Measurements from ENCODE around the gene PLPP6.
"Not testable (repeated sequence)": the region's sequence is repeated elsewhere in the genome, so short reads cannot be mapped to it uniquely, and the experiment has no call there.

Gene PLPP6

DNA sequence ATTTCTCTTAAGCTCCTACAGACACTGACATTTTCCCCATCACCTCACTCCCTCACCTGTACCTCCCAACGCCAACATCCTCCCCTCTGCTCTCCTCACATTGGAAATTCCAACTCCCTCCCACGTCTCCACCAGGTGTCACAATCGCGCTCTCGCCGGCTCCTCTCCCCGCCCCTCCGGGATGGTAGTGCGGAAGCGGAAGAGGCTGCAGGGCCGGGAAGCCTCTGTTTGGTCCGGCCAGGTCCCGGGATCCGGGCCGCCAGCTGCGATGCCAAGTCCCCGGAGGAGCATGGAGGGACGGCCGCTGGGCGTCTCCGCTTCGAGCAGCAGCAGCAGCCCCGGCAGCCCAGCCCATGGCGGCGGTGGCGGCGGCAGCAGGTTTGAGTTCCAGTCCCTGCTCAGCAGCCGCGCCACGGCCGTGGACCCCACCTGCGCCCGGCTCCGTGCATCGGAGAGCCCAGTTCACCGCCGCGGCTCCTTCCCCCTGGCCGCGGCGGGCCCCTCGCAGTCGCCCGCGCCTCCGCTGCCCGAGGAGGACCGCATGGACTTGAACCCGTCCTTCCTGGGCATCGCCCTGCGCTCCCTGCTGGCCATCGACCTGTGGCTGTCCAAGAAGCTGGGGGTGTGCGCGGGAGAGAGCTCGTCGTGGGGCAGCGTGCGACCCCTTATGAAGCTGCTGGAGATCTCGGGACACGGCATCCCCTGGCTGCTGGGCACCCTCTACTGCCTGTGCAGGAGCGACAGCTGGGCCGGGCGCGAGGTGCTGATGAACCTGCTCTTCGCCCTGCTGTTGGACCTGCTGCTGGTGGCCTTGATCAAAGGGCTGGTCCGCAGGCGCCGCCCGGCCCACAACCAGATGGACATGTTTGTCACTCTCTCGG lies at the start of gene PLPP6:
Gene PLPP6, plus strand, starts transcription at position 187 of the 881 bp plus-strand sequence. Its CDS starts 82 bp downstream, at position 269.
- DNase-seq, result peak; percentile 78

GRCh38 chr9:4614627-4615026 lies 47.5 kb upstream of the PLPP6 start:
- DNase-seq, result no peak

GRCh38 chr9:4615251-4615650 lies 46.8 kb upstream of the PLPP6 start:
- peak; percentile 55 for DNase-seq

DNA sequence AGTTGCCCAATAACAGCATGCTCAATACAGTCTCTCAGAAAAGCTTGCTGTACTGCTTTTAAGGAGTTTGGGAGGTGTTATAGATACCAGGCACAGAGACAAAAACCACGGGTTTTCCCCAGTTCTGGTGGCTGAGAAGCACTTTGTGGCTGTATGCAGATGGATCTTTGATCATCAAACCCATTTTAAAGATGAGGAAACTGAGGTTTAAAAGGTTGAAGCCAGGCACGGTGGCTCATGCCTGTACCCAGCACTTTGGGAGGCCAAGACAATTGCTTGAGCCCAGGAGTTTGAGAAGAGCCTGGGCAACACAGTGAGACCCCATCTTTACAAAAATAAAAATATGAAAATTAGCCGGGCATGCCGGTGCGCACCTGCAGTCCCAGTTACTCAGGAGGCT lies 46.3 kb upstream of the PLPP6 start:
- no peak for DNase-seq

DNA sequence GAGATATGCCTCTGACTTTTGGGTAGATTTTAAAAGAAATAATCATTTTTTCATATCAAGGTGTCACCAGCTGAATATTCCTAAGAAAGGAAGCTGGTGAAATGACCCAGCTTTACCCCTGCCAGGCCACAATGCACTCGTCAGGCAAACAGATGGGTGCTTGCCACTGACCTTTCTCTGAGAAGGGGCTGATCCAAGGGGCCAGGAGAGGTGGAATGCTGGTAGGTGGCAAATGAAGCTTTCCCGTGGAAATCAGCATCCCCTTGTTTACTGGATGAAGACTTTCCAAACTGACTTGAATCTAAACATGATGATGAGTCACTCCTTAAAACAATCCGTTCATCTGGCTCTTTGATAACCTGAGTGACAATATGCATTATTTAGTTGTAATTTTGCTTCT lies 44.3 kb upstream of the PLPP6 start:
- DNase-seq, result no peak

DNA sequence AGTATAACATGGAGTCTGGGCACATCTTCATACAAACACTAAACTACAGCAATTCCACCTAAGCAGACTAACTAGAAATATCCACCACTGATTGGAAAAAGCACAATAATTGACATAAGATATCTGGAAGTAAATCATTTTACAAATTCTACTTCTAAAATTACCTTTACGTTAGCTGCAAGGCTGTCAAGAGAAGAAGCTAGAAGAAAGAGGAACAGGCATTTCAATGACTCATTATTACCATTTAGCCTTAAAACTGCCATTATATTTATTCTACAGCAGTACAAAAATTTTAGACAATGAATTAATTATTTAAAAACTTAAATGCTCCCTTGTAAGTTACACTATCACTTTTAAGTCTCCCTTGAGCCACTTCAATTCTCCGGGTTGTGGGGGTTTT lies 43.4 kb upstream of the PLPP6 start:
- DNase-seq, result no peak

DNA sequence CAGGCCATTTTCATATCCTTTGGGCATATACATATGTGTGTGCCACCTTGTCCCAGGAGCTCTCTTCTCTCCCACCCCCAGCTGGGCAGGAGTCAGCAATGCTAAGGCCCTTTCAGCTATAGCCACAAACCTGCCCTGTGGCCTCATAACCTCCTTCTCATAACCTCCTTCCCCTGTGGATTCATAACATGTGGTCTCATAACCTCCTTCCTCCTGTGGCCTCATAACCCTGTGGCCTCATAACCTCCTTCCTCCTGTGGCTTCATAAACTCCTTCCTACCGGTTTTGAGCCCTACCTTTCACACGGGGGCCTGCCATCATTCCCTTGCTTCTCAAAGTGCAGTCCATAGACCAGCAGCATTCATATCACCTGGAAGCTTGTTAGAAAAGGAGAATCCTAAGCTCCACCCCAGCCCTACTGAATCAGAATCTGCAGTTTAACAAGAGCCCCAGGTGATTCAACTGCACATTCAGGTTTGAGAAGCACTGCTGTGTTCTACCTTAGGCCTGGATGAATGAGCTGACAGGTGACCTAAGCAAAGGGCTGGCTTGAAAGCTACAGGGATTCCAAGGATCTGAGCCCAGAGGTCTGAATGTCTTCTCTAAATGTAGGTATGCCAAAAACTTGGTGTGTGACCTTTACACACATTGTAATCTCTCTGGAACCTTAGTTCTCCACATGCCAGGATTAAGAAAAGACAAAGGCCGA lies 41.9 kb upstream of the PLPP6 start:
- no peak for DNase-seq

GRCh38 chr9:4620881-4621555 lies 41.1 kb upstream of the PLPP6 start:
- DNase-seq, result peak; percentile 34

DNA sequence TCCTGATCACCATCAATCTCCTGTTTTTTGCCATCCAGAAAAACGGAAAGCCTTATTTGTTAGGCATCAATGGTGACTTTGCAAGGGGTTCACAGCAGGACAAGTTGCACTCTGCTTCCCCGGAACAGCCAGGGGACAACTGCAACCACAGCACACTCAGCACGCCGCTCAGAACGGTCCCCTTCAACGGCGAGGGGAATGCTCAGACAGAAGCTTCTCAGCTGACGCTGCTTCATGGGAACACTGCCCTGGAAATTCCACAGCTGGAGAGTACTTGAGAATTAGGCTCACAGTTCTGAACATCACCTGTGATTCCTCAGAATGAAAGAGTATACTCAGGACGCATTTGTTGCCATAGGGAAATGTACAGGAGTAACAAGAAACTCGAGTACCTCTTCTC lies 40.1 kb upstream of the PLPP6 start:
- DNase-seq, result no peak

GRCh38 chr9:4630836-4631235 lies 31.3 kb upstream of the PLPP6 start:
- peak; percentile 55 for DNase-seq

GRCh38 chr9:4638968-4639367 lies 23.1 kb upstream of the PLPP6 start:
- no peak for DNase-seq

- DNase-seq, result no peak
These were observed 22.7 kb upstream of the PLPP6 start for GRCh38 chr9:4639420-4639819.

DNA sequence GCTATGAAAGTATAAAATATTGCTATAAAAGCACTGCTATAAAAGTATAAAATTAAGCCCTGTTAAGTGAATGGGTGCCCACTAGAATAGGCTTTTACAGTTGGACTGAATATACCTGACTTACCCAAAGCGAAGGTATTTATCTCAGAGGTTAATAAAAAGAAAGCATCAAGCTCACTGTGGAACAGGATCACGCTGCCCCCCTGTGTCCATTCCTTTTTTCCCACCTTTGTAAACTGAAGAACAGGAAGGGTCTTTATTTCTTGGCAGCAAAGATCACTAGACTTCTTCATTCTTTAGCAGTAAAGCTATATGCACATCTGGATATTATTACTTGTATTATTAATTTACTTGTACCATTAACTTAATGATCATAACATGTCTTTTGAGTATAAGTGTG lies 22.1 kb upstream of the PLPP6 start:
- DNase-seq, result peak; percentile 12

DNA sequence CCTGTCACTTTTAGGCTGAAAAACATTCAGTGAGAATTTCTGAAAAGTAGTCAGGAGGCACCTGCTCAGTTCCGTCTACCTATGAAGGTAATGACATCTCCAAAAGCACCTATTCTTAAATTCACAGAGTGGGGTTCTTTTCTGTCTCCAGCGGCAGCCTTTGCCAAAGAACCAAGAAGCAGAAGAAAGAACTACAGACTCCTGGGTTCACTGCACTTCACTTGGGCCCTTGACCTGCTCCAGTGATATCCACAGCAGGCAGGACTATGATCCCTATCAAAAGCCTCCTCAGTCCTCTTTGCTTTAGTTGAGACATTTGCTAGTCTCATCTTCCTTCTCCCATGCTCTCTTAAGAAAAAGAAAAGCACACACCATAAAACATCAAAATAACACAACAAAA lies 19.7 kb upstream of the PLPP6 start:
- no peak for DNase-seq

DNA sequence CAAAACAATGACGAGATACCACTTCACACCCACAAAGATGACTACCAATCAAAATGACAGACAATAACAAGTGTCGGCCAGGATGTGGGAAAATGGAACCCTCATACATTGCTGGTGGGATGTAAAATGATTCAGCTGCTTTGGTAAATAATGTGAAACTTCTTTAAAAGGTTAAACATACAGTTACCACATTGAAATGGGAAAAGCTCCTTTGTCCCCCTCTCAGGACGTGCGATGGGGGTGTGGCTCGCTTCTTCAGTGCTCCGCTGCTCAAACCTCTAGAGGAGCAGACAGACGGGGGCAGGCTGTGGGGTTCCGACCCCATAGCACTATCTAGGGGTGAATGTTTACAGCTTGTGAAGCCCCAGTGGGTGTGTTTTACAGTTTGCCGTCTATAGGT lies 8.0 kb upstream of the PLPP6 start:
- DNase-seq, result no peak

- no peak for DNase-seq
These were observed 7.6 kb upstream of the PLPP6 start for GRCh38 chr9:4654538-4654937.

DNA sequence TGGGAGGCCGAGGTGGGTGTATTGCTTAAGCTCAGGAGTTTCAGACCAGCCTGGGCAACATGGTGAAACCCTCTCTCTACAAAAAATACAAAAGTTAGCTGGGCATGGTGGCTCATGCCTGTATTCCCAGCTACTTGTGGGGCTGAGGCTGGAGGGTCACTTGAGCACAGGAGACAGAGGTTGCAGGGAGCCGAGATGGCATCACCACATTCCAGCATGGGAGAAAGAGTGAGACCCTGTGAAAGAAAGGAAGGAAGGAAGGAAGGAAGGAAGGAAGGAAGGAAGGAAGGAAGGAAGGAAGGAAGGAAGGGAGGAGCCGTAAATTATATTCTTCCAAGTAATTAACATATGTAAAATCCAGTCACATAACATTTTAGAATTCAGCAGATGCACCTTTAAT lies 5.9 kb upstream of the PLPP6 start:
- not testable (repeated sequence) for DNase-seq

GRCh38 chr9:4656621-4657020 lies 5.5 kb upstream of the PLPP6 start:
- no peak for DNase-seq

DNA sequence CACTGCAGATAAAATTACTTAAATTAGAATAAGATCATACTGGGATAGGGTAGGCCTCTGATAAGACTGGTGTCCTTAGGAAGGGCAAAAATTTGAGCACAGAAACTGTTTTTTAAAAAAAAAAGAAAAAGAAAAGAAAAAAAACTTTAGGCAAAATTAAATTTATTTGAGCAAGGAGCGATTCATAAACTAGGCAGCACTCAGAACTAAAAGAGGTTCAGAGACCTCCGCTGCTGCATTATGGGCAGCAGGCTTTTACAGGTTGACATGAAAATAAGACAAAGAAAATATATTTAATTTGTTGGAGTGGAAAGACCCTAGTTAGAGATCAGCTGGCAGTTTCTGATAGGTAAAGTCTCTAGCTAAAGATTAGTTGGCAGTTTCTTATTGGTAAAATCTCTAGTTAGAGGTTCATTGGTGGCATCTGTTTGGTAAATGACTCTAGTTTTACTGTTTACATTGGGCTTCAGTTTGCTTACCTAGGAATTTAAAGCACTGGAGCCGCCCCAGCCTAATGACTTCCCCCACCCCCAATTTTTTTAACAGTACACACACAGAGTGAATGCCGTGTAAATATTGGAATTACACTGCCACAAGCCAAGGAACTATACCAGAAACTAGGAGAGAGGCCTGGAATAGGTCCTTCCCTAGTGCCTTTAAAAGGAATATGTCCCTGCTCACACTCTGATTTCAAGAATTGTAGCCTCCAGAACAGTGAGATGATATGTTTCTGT lies 4.5 kb upstream of the PLPP6 start:
- no peak for DNase-seq

GRCh38 chr9:4660665-4661064 lies 1.4 kb upstream of the PLPP6 start:
- DNase-seq, result not testable (repeated sequence)

DNA sequence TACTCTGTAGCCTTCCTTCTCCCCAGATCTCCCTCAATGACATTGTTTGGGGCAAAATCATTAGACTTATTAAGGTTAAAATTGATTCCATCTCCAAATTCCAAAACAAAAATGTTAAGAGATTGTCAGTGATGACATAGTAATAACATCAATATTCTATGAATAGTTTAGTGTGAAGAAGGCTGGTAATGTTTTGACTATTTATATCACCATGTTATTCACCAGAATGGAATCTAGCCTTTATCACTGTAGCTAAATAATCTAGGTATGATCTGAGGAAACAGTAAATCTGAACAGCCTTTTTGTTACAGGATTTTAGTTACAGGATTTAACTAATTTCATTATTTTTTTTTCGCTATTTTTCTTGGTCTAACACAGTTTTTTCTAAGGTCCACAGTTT lies 929 bp upstream of the PLPP6 start:
- peak; percentile 41 for DNase-seq

- DNase-seq, result peak; percentile 40
These were observed 483 bp upstream of the PLPP6 start for GRCh38 chr9:4661611-4662010.

All from fibroblast of upper back skin (primary cell).